KOPT-K1 (cell line): ENCODE results near the gene PDGFA.

Source experiments
- H3K27ac ChIP-seq: fragments of 200-600 bp; sonication (generic); 2 replicates; pipeline ENCODE4 v1.5.1; 2016; ENCODE audit warnings: antibody characterized with exemption, mild to moderate bottlenecking, low read depth, low read length; ENCODE audit not compliant: poor library complexity, severe bottlenecking
- H3K36me3 ChIP-seq: fragments of 200-600 bp; sonication (generic); 2 replicates; pipeline ENCODE4 v1.5.1; 2017; ENCODE audit warnings: antibody characterized with exemption, mild to moderate bottlenecking, low read length, moderate library complexity; ENCODE audit not compliant: insufficient read depth
- H3K9me3 ChIP-seq: fragments of 200-600 bp; sonication (generic); 2 replicates; pipeline ENCODE4 v1.5.1; 2017; ENCODE audit warnings: antibody characterized with exemption, low read length, mild to moderate bottlenecking; ENCODE audit not compliant: insufficient read depth, poor library complexity, severe bottlenecking

Gene PDGFA

GRCh38 chr7:510131-510481, 9.5 kb downstream of the PDGFA start:
- H3K36me3 ChIP-seq: no peaks in the 10 kb centered on the region
- H3K9me3 ChIP-seq: no peaks in the 10 kb centered on the region
- no peak overlapping the region for H3K27ac ChIP-seq

DNA sequence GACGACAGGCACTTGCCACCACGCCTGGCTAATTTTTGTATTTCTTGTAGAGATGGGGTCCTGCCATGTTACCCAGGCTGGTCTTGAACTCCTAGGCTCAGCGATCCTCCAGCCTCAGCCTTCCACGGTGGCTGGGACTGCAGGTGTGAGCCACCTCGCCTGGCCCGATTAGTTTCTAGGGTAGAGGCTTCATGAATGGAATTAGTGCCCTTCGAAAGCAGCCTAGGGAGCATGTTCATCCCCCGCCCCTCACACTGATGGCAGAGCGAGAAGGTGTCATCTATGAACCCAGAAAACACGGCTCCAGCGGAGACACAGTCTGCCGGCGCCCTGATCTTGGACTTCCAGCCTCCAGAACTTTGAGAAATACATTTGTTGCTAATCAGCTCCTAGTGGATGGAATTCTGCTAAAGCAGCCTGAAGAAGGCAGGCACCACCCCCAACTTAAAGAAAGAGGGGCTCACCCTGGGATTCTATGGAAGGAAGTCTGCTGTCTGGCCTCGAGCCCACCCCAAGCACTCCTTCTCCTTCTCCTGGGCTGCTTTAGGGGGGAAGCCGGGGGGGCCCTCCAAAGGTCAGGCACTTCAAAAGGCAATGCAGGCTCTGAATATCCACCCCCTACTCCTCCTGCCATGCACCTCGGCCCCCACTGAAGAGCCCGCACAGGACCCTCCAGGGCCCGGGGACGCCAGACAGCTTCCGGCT, 10.1 kb downstream of the PDGFA start:
- Histone ChIP-seq H3K27ac (no peak overlapping the region), H3K36me3 (no peaks in the 10 kb centered on the region), H3K9me3 (no peaks in the 10 kb centered on the region)

DNA sequence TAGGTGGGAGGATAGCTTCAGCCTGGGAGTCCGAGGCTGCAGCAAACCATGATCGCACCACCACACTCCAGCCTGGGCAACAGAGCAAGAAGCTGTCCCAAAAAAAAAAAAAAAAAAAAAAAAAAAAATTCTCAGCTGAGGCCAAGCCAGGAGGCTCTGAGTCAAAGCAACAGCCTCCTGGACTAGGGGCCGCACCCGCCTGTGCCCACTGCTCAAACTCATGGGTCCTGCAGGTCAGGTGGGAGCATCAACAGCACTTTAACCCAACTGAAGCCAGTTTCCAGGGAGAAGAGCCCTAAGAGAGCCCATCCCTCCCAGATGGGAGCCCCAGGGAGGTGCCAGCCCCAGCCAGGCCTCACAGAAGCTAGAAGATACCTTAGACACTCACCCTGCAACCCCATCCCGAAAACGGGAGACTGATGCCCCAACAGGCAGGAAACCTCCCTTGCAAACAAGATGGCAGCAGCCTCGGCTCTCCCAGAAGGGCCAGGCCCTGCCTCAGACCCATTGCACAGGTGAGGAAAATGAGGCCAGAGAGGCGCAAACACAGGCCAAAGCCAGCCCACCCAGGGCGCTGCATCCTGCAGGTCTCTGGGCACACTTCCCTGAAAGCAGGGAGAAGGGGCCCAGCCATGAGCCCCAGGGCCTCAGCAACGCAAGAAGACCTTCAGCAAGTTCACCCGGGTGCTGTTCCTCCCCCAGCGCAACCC, 11.0 kb downstream of the PDGFA start:
- H3K27ac ChIP-seq: no peak overlapping the region
- no peaks in the 10 kb centered on the region for H3K9me3 ChIP-seq
- no peaks in the 10 kb centered on the region for H3K36me3 ChIP-seq

DNA sequence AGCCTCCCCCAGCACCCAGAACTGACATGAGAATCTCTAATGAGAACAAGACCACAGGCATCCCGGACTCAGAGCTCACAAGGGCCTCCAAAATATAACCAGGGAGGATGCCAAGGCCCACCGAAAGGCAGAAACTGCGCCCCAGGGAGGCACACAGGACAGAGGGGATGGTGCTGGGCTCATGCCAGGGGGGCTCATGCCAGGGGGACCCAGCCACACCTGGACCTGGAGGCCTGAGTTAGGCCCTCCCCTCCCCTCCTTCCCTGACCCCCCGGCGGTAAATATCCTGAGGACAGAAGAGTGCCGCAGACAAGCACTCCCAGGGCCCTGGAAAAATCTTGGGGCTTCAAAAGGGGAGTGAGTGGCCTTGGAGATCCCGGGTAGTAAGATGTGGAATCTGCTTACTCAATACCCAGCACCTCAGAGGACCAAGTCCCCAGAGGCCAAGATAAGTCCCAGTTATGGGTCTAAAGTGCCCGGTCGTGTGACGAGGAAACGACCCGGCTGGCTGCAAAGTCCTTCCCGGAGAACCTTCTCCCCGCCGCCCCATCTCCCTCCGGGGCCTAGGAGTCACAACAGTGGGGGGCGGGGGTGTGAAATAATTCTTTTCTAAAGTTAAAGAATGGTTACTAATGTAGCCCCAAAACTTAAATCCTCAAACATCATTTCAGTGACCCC, 11.9 kb downstream of the PDGFA start:
- H3K27ac ChIP-seq: no peak overlapping the region
- no peaks in the 10 kb centered on the region for H3K36me3 ChIP-seq
- no peaks in the 10 kb centered on the region for H3K9me3 ChIP-seq

- no peaks in the 10 kb centered on the region for H3K9me3 ChIP-seq
- no peaks in the 10 kb centered on the region for H3K36me3 ChIP-seq
Observed at GRCh38 chr7:506921-507622, 12.6 kb downstream of the PDGFA start.

DNA sequence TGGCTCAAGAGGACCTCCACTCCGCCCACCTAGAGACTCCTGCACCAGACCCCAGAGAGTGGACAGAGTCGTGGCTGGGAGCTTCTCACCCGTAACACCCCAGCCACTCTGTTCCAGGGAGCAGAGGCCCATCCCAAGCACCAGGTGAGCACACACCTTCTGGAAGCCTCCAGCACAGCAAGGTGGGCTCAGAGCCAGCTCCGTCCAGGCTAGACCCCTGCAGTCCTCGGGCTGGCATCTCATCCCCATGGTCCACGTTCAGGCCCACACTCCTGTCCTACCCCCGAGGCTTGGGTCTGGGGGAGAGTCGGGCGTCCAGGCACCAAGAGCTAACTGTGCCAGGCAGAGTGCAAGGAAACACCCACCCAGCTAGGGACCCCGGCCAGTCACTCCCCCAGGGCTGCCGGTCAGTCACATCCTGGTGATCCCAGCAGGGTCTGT, 13.2 kb downstream of the PDGFA start:
- no peaks in the 10 kb centered on the region for H3K36me3 ChIP-seq
- H3K27ac ChIP-seq: no peak overlapping the region
- no peaks in the 10 kb centered on the region for H3K9me3 ChIP-seq

More at GRCh38 chr7:506921-507622, 12.6 kb downstream of the PDGFA start:
- H3K27ac ChIP-seq: no peak overlapping the region

GRCh38 chr7:505171-505570, 14.5 kb downstream of the PDGFA start:
- H3K9me3 ChIP-seq: no peaks in the 10 kb centered on the region
- no peak overlapping the region for H3K27ac ChIP-seq
- H3K36me3 ChIP-seq: no peaks in the 10 kb centered on the region

DNA sequence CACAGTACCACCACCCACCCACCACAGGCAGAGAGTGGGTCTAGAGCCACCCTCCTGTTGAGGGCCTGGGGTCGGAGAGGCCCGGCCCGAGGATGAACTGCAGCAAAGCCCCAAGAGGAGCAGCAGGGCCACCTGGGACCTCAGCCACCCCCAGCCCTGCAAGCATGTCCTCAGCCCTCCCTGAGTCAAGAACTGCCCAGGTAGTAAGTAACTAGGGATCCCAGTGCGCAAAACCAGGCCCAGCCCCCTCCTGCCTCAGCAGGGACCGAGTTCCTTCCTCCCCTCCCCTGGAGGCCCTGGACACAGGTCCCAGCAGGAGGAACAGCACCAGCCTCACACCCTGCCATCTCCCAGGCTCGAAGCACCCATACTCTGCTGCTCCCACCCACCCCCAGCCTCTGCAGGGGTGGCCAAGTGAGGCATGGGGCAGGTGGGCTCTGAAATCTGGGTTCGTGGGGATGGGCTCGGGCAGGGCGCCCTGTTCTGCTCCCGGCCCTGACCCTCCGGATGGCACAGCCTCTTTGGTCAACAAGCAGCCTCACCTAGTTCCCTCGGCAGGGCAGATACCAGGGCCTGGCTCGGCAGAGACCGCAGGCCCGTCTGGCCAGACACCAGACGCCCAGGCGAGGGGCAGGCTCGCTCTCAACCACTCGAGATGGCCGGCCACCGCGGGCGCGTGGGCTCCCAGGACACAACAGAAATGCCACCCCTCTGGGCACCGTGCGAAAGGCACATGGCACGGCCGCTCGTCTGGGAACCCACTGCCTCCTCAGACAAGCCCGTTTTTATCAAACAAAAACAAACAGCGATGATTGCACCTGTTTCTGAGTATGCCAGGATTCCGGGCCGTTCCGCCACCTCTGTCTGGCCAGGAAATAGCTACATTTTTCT, 15.2 kb downstream of the PDGFA start:
- no peaks in the 10 kb centered on the region for H3K36me3 ChIP-seq
- no peaks in the 10 kb centered on the region for H3K9me3 ChIP-seq
- H3K27ac ChIP-seq: no peak overlapping the region

DNA sequence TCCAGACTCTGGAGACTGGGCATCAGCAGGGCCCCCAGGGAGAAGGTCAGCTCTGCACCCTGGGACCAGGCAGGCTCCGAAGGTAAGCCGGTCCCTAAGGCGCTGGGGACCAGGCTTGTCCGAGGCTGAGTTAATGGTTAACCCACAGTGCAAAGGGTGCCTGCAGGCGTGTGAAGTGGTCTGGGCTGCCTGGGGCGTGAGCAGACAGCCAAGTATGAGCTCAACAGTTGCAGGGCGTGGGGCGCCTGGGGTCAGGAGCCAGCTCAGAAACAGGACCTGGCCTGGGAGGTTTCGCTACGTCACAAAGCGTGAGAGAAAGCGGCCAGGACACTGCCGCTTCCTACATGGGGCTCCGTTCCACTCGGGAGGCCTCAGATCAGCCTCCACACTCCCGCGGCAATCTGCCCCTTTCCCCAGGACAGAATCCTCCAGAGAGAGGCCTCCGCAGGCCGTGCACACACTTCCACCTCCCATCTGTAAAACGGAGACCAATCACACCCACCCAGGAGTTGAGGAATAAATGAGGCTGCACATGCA, 16.0 kb downstream of the PDGFA start:
- Histone ChIP-seq H3K27ac (no peak overlapping the region), H3K36me3 (no peaks in the 10 kb centered on the region), H3K9me3 (no peaks in the 10 kb centered on the region)

- Histone ChIP-seq H3K27ac (no peak overlapping the region), H3K9me3 (no peaks in the 10 kb centered on the region), H3K36me3 (no peaks in the 10 kb centered on the region)
Observed at GRCh38 chr7:502296-502695, 17.4 kb downstream of the PDGFA start.

DNA sequence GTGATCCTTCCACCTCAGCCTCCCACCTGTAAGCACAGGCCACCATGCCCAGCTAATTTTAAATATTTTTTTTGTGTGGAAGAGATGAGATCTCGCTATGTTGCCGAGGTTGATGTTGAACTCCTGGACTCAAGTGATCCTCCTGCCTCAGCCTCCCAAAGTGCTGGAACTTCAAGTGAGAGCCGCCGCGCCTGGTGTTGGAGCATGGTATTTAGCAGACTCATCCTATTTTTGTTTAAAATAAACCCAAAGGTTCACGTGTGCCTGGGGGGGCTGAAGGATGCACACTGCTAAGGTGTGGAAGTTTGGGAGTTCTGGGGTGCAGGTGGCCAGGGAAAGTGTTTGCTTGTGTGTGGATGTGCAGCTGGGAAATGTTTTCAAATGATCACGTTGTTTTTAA, 18.1 kb downstream of the PDGFA start:
- no peaks in the 10 kb centered on the region for H3K36me3 ChIP-seq
- no peaks in the 10 kb centered on the region for H3K9me3 ChIP-seq
- H3K27ac ChIP-seq: no peak overlapping the region

DNA sequence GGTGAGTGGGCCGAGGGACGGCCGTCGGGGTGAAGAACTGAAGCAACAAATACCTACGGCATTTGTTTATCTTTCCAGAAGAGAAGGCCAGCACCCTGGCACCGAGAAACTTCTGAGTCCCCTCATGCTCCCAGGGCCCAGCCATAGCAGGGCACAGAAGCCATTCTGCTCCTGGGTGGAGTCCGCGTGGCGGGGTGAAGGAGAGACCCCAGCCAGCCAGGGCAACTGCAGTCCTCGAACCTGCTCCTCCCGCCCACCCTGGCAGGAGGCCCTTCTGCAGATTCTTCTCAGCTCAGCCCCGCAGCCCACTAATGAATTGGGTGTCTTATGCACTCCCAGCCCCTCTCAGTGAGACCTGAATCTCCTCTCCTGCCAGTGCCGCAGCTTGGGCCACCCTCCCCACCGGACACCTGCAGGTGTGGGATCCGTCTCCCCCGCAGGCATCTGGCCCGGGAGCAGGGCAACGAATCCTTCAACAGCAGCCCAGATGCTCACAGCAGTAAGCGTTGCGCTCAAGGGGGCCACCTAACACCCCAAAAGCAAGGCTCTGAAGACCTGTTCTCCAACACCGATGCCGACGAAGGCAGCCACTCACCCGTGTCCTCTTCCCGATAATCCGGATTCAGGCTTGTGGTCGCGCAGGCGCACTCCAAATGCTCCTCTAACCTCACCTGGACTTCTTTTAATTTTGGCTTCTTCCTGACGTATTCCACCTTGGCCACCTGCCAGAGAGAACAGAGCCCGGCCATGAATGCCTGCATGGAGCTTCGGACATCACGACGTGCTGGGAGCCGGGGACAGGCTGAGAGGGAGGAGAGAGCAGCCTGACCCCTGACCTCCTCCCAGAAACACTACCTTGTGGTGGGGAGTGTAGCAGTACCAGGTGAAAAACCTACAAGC, 18.9 kb downstream of the PDGFA start:
- H3K9me3 ChIP-seq: no peaks in the 10 kb centered on the region
- H3K36me3 ChIP-seq: no peaks in the 10 kb centered on the region
- H3K27ac ChIP-seq: no peak overlapping the region

- no peak overlapping the region for H3K27ac ChIP-seq
- no peaks in the 10 kb centered on the region for H3K36me3 ChIP-seq
- no peaks in the 10 kb centered on the region for H3K9me3 ChIP-seq
Observed at GRCh38 chr7:499853-500485, 19.7 kb downstream of the PDGFA start.
